ENCODE results near the gene CALB2. TPM values are rescaled to one million over a fixed set of nuclear protein-coding genes. Genes with fewer than 3 reads are reported as not detected.

Gene CALB2
- 8.7 and 14.4 TPM in 2 replicates for total RNA-seq

GRCh38 chr16:71358464-71358998 is at the start of gene CALB2:
Gene CALB2, plus strand, starts transcription at chr16:71358723. Its CDS starts 70 bp downstream, at chr16:71358793.

Other genes starting within 250 kb of the CALB2 start
- gene HYDIN, start 128.0 kb upstream of the CALB2 start, total RNA-seq, result 0.14 and 0.22 TPM in 2 replicates
- gene CMTR2, start 69.3 kb upstream of the CALB2 start, total RNA-seq, result 19.0 and 31.9 TPM in 2 replicates
- gene TLE7, start 83.3 kb downstream of the CALB2 start, total RNA-seq, result not detected in 2 replicates
- gene ZNF23, start 103.5 kb downstream of the CALB2 start, total RNA-seq, result 8.7 and 9.0 TPM in 2 replicates
- 2.4 and 3.3 TPM in 2 replicates for gene ZNF19, start 130.6 kb downstream of the CALB2 start, total RNA-seq
- gene CHST4, start 167.7 kb downstream of the CALB2 start, total RNA-seq, result not detected in 2 replicates
- not detected in 2 replicates for gene TAT, start 218.4 kb downstream of the CALB2 start, total RNA-seq